ENCODE measurements around the gene ROGDI.

The ROGDI gene, protein sequence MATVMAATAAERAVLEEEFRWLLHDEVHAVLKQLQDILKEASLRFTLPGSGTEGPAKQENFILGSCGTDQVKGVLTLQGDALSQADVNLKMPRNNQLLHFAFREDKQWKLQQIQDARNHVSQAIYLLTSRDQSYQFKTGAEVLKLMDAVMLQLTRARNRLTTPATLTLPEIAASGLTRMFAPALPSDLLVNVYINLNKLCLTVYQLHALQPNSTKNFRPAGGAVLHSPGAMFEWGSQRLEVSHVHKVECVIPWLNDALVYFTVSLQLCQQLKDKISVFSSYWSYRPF

DNA sequence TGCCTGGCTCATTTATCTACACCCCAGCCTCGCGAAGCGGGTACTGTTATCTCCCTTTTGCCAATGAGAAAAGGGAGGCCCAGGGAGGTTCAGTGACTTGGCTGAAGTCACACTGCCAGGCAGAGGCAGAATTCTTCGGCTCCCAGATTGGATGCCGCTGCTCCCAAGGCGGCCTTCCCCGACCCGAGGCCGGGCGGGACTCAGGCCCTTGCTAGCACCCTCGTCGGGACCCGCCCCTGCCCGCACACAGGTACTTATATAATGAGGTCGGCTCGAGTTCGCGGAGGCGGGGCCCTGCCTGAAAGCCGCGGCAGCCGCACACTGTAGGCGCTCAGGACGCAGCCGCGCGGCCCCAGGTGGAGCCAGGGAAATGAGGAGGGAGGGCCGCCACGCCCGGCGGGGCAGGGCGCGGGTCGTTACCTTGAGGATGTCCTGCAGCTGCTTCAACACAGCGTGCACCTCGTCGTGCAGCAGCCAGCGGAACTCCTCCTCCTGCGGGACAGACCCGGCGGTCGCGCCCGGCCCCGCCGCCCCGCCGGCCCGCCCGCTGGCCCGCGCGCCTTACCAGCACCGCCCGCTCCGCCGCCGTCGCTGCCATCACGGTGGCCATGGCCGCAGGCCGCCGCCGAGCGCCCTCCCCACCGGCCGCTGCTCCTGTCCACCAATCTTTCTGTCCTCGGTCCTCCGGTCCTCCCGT lies at the start of gene ROGDI:
Gene ROGDI (minus strand): TSS at position 672 of the 697 bp plus-strand sequence. CDS start 62 bp downstream, at position 610.
- peak; percentile 97 for DNase-seq

DNA sequence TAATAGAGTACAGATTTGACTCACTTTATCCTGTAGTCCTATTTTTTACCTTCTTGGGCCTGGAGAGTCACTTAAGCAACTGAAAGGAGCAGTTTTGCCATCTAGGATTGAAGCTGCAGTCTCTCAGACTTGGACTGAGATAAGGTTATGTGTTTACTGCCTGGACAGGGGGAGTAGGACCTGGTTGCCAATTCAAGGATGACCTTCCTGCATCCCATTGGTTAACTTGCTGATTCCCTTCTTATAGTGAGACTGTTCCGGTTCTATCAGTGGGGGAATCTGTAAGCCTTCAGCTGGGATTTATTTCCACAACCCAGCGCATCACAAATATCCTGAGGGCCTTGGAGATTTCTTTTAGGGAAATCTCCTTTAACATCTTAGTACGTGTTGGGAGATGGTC lies 47.8 kb upstream of the ROGDI start:
- DNase-seq: no peak

DNA sequence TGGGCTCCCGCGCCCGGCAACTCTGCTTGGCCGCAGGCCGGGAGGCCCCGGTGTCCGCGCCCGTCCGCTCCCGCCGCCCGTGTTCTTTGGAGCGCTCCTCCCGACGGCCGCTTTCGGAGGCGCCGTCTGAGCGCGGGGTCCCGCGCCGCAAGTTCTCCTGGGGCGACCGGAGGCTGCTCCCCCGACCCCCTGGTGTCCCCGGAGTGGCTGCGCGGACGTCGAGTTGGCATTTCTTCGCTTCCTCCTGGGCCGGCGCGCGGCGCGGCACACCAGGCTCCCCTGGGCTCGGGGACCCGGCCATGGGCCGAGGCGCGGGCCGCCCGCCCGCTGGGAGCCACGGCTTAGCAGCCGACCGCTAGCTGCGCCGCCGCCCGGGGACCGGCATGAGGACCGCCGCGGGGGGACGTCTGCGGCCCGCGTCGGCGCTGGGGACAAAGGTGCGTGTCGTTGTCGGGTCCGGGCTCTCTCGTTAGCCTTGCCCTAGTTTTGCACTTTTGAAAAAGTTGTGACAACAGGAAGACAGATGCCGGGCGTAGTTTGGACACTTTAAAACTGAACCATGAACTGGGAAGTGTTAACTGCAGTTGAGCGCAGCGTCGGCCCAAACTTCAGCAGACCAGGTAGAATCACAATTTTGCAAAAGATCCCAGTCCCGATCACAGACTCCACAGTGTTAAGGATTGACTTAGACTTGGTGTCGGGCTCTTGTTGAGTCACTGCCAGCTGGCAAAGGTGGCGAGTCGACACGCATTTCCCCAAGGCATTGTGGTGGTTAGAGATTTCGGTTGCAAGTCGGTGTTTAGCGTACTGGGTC lies 45.5 kb upstream of the ROGDI start:
- DNase-seq: peak; percentile 65

DNA sequence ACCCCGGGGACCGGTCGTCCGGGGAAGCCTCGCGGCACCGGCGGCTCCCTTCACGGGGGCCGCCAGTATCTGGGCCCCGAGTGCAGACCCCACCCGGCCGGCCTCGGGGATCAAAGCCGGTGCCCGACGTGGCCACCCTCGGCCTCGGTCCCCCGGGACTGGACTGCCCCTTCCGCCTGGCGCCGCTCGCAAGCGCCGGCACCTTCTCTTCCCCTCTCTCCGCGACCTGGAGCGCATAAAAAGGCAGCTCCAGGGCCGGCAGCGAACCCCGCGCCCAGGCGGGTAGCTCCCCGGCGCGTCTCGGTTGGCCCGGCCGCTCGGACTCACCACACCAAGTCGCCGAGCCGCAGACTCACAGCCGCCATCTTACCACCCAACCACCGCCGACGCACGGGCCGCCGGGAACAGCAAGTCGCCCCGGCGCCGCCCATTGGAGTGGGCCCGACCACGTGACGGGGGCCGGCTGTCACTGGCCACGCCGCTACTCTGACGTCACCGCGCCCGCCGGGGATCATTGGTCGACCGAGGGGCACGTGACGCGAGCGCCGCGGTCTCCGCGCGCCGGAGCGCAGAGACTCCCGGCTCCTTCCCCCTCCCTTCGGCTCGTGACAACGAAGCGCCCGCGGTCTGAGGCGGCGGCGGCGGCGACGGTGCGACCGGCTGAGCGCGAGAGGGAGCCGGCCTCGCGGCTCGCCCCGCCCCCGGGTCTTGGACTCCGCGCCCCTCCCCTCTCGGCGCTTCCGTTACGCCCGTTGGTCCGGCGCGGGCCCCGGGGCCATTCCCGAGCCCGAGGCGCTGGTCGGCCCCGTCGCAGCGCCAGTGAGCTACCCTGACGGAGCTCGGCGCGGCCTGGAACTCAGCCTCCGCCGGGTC lies 44.7 kb upstream of the ROGDI start, which contains the start of the genes GLYR1 and UBN1:
Gene GLYR1 (minus strand): TSS at position 388 of the 873 bp plus-strand sequence. CDS start 23 bp downstream, at position 365.
Gene UBN1 (plus strand): TSS at position 581 of the 873 bp plus-strand sequence. CDS start 5,437 bp downstream, outside the sequence.
- DNase-seq: peak; percentile 98

GRCh38 chr16:4846503-4846900 lies 44.1 kb upstream of the ROGDI start:
- DNase-seq: peak; percentile 52

GRCh38 chr16:4840984-4841383 lies 38.6 kb upstream of the ROGDI start:
- no peak for DNase-seq

DNA sequence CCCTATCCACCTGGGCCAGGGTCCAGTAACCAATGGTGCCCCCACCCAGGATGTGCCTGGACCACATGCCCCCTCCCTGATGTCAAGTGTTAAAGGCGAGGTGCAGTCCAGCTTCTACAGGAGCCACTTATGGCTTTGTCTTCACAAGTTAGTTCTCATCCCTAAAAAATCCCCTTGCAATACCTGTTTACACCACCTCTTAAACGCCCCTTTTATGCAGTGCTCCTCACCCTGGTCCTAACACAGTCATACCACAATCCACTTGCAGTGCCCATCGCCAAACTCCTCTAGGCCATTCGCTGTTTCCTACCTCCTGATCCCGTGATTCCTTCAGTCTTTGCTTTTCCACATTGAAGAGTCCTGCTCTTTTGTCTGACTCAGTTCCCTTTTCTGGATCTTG lies 37.5 kb upstream of the ROGDI start:
- DNase-seq: peak; percentile 5

GRCh38 chr16:4837733-4838501 lies 35.5 kb upstream of the ROGDI start:
- DNase-seq: no peak

DNA sequence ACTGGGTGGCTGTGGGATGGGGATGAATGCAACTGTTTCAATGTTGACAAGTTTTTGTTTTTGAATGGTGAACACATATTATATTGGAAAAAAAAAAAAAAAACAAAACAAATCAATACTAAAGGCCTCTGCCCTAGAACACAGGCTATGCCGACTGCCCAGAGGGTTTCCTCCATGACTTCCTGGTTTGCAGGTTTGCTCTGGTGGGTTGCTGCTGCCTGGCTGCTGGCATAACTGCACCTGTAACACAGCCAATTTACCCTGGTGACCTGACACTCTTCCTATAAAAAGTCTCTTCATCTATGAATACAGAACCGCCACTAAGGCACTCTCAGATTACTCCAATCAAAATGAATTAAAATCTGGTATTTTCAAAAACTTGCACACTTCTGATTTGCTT lies 34.3 kb upstream of the ROGDI start:
- DNase-seq: no peak

DNA sequence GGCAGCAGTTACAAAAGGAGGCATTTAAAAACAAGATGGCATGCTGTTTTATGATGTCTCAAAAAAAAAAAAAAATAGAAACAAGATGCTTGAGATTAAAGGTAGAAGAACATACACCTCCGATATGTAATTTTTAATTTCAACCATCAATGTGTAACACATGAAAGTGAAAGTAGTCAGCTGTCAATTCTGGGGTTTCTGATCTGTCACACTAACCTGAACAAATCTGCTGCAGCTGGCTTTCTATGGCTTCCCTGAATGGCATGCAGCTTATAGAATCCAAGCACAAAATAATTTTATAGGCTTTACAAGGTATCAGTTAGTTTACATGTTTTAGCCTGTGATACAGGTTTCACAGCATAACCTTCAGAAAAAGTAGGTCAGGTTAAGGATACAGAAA lies 31.2 kb upstream of the ROGDI start:
- no peak for DNase-seq

DNA sequence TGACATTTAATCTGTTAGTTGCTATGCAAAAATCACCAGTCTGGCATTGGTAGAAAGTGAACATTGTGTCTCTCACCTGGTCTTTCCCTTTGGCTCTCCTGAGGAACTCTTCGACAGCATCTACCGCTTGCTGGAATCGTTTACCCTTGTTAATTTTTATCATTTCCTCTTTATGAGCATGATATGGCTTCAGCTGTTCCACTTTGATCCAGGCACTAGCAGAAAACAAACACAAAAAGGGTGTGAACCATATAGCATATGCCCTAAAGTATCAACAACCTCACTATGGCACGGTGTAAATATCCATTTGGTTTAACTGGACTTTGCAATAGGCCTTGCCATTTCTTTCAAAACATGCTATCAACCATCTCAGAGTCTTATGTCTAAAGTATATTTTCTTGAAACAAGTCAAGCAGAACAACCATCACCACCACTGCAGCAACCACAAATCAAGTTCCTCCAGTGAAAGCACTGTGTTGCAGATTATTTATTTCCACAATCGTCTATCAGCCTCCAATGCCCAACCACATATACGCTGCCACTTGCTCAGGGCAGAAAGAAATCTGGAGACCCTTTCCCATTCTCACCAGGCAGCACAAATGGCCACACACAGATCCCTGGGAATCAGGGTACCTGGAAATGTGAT lies 30.4 kb upstream of the ROGDI start:
- no peak for DNase-seq

GRCh38 chr16:4831616-4832015 lies 29.2 kb upstream of the ROGDI start:
- DNase-seq: no peak

GRCh38 chr16:4830408-4830807 lies 28.0 kb upstream of the ROGDI start:
- DNase-seq: no peak

GRCh38 chr16:4828567-4829321 lies 26.3 kb upstream of the ROGDI start:
- no peak for DNase-seq

DNA sequence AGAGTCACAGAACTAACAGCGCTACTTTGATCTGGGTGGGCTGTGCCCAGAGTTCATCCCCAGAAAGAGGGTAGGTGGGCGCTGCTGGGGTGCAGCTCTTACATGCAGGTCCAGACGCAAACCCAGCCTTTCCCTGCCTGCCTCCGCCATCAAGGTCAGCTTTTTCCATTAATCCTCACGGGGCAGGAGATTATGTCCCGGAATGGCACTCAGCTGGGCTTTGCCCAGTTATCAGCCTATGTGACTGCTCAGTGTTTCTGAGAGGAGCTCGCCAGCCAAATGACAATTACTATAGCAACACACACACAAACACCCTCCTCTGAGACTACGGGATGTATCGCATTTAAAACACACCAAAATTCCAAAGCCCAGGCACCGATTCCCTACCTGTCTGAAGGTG lies 24.5 kb upstream of the ROGDI start:
- no peak for DNase-seq

DNA sequence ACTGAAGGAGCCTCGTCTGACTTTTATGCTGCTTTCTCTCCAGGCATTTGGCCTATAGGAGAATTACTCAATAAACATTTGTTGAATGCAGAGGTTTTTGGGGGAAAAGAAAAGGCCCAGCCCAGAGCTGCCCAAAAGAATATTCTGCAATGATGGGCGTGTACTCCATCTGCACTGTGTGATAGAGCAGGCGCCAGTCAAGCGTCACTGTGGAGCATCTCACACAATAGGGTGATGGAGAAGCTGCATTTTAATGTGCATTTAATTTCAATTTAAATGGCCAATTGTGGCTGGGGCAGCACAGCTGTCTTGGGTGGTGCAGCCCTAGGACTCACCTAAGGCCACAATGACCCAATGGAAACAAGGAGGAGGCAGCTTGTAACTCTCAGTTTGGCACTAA lies 24.1 kb upstream of the ROGDI start:
- no peak for DNase-seq

DNA sequence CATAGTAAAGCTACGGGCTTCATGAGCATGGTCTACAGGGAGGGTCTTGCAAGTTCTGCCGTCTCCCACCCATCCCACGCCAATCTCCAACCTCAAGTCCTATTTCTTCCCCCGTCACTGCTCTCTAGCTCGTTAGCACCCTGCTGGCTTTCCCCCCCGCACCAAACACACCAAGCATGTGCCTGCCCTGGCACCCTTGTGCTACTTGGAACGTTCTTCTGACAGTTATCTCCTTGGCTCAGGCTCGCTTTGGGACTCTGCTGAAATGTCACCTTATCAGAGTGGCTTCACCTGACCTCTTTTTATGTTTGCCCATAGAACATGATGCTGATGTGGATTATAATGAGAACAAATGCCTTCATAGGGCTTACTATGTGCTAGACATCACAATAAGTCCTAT lies 22.8 kb upstream of the ROGDI start:
- DNase-seq: no peak

DNA sequence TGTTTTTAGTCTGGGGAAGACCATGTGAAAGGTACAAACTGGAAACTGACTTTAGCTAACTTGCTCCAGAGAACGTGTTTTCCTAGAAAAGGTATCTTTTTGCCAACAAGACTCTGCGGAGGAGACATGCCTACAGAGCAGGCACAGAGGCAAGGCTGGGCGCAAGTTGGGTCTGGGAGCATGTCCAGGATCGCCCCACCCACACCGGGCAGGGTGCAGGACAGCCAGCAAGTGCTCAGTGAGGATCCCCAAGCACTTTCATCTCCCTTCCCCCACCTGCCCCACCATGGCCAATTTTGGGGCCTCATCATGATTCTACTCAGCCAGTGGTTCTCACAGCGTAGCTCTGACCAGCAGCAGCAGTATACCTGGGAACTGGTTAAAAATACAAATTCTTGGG lies 18.2 kb upstream of the ROGDI start:
- no peak for DNase-seq

DNA sequence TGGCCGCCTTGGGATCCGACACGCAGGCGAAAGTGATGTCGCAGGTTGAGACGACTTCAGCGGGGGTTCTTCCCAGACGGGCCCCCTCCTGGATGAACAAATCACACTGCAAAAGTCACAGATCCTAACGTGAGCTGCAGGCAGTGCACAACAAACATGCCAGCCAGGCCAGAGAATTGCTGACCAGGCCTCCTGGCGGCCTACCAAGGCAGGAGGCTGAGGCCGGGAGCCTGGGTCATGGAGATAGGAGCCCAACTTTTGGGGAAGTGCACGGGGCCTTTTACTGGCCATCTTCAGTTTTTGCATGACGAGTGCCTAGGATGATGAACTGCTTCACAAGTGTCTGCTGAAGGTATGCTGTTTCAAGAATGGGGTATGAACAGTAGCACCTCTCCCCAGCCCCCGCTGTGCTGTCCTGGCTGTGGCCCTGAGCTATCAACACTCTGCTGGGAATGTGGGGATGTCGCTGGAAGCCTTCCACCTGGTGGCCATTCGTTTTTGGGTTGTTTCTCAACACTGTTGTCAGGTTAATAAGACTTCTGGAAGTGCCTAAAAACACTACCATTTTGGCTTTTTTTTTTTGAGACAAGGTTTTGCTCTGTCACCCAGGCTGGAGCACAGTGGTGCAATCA lies 12.2 kb upstream of the ROGDI start:
- DNase-seq: no peak

DNA sequence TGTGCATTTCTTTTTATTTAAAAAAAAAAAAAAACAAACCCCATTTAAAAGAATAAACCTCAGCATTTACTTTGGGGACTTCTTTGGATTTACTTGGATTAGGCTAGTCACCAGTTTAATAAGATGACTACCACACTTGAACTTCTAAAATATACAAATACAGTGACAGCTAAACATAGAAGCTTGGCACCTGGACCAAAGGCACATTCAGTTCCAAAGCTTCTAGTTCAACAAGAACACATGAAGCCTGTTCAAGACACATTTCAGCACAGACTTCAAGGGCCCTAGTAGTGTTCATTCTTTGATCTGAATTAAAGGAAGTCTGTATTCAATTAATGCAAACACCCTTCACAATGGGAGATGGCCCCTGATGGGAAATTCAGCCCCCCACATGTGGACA lies 11.6 kb upstream of the ROGDI start:
- DNase-seq: no peak
